GM15510 (cell line): ENCODE data around the gene ST7.

ENCODE experiments used
- POLR2A ChIP-seq: IDR thresholded peaks from 3 replicates; pipeline ENCODE4 v1.6.1; 2011; ENCODE audit warnings: borderline replicate concordance; ENCODE audit not compliant: insufficient read length; ENCODE audit errors: extremely low read depth

Gene ST7

DNA sequence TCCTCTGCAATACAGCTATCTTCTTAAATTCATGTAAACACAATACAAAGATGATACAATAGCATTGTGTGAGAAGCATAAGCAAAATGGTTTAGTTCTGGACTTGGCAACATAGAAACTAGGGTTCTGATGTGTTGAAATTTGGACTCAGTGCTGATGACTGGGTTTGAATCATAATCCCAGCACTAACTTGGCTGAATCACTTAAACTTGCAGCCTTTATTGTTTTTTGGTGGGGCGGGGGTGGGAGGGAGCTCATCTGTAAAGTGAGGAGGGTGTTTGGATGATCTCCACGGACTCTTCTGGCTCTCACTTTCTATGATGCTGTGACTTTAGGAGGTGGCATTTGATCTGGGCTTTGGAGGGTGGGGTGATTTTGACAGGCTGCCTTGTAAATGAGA lies 211.3 kb downstream of the ST7 start:
- no peak for TF ChIP-seq POLR2A

DNA sequence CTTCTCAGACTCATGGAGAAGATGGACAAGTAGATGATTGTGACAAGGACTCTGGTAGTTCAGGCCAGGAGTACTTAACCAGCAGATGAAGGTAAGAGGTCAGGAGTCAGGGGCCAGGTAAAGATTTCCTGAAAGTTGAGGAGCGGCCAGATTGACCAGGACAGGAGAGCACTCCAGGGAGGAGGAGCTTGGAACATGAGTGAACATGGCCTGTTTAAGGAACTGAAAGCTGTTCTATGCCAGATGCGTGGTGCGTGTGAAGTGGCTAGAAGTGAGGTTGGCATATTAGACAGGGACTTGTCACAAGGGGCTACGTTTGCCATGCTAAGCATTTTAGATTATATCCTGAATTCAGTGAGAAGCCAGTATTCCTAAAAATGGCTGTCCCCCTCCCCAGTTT lies 212.4 kb downstream of the ST7 start:
- TF ChIP-seq POLR2A: no peak

DNA sequence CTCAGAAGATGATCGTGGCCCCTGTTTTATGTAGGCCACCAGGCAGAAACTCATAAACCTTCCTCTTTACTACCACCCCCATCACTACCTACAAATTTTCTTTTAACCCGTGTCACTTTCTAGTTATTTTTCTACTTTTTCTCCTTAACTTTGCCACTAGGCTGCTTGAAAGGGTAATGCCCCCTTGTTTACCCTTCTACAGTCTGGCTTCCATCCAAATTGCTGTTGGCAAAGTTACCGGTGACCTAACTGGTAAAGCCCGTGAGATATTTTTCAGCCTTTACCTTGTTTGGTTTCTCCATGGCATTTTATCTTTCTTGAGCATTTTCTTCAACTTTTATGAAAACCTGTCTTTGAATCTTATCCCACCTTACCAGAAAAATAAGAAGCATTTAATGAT lies 216.6 kb downstream of the ST7 start:
- no peak for TF ChIP-seq POLR2A

DNA sequence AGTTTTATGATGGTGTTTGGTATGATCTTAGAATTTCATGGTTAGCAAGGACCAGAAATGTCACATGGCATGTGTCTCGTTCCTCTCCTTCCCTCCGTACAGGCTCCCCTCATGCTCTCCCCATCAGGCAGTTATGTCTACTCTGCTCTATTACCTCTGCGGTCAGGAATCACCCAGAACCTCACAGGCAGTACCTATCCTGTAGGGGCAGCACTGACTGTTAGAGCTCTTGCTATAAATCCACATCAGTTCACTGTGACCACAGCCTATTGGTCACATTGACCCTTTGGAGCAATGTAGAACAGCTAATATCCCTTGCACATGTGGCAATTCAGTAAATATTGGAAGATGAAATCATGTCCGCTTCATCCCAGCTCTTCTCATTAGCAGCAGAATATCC lies 217.8 kb downstream of the ST7 start:
- TF ChIP-seq POLR2A: no peak

DNA sequence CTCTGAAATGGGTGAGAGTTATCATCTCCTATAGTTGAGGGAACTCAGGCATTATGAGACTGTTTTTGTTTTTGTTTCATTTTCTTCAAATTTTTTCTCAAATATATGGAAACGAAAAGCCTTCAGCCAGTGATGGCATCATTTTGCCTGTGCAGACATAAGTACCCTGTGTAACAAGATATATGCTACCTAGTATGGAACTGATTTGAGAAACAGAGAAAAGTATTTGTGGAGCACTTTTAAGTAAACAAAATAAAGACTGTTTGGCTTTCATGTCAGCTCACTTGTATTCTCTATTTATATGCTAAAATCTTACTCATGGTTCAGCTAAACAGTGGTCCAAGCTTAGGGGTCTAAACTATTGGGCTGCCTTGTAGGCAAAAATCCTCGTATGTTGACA lies 219.0 kb downstream of the ST7 start:
- TF ChIP-seq POLR2A: no peak

DNA sequence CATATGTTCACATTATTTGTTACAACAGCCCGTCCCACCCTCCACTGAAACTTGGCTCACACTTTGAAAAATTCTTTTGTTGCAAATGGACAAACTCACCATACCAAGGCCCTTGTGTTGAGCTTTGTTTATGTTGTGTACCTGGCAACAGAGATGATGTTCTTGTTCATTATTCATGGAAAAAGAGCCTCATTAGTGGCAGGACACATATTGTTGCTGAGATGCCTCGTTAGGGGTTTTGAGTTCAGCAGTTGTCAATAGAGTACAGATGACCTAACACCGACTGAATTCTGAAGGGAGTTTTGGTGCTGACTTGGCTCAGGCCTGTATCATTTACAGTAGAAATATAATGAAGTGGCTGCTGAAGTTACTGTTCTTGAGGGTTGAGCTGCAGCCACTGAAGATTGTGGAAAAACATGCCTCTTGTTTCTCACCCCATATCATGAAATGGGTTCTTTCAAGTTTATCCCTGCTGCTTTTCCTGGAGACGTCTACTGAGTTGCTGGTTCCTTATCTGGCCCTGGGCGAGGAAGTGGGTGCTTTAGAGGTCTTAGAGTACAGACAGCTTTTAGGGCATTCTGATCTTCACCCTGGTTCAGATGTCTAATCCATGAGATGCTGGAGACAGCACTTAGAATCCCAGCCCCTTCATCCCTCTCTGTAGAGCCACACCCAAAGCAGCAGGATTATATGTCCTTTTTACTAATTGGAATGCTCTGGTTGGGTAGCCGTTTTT lies 219.9 kb downstream of the ST7 start:
- no peak for TF ChIP-seq POLR2A

DNA sequence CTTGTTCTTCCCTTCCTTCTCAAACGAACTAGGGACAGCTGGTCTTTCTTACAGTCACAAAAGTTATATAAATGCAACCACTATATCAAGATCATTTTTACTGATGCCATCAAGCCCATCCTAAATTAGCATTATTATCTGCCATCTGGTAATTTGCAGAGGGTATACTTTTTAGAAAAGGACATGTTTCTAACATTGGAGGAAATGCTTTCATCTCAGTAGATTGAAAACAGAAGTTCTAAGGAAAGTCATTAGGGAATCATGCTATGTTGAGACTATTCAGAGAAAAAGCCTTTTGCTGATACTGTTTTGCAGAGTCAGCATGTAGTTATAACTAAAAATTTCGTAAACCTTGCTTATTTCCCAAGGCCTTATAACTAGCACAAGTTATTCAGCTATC lies 222.9 kb downstream of the ST7 start:
- no peak for TF ChIP-seq POLR2A

DNA sequence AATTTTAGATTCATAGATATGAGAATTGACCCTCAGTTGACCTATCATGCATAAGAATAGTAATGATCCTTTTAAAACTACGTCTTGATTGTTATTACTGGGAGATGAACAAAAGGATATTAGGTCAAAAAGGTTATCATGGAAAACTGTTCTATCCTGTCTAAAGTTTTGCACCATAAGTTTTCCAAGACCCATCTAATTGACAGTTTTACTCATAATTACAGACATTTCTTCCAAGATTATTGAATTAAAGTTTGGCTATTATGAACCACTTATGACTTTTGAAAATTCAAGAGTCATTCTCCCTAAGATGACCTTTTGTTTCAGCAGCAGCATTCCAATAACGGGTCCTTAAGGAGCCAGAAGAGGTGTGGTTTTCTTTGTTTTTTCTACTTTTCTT lies 225.3 kb downstream of the ST7 start:
- TF ChIP-seq POLR2A: no peak

DNA sequence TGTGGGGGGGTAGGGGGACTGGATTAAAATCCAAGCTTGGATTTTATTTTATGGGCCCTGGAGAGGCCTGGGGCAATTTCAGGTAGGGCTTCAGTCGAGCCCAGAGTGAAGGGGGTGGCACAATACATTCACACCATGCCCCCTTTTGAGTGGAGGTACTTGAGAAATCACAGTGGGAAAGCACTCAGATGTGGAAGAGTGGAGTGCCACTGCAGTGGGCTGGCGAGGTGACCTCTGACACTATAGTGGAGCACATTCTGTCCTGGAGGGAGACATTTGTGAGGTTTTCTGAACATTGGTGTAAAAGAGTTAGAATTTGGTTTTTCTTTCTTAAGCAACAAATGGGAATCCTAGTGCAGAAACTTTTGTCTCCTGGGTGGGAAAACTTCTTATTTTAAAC lies 226.4 kb downstream of the ST7 start:
- TF ChIP-seq POLR2A: no peak

DNA sequence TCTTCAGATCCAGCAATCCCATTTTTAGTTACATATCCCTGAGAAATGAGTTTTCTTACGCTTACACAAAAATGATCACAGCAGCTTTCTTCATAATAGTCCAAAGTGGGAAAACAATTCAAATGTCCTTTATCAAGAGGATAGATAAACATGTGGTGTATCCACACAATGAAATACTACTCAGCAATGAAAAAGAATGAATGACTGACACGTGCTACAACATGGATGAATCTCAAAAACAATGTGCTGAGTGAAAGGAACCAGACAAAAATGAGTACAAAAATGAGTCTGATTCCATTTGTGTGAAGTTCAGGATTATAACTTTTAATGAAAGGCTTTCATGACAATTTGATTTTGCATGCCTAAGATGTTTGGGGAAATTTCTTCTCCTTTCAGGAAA lies 230.4 kb downstream of the ST7 start:
- no peak for TF ChIP-seq POLR2A

DNA sequence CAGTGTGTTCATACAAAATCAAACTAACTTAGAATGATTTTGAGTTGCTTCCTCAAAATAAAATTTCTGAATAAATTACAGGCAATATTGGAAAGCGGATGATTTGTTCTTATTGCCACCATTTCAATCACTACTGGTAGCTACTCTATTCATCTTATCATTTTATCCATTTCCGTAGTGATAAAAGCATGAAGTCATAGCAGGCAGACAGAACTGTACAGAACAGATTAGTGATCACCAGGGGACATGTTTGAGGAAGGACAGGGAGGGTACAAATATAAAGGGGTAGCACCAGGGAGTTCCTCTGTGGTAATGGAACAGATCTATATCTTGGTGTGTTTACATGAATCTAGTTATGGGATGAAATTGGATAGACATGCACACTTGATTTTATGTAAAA lies 231.1 kb downstream of the ST7 start:
- no peak for TF ChIP-seq POLR2A

DNA sequence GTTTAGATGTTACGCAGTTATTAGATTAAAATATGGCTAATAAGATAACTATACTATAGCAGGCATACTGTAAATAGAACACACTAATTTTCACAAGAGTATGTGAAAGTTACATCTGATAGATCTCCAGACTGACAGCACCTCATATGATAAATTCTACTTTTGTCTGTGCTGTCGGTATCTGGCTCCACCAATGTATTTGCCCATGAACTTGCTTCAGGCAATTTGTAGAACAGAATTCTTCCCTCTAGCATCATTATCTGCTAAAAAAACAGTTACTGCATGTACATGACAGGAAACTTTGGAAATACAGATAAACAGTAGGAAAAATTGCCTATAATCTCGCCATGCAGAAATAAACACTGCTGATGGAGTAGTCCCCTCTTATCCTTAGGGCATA lies 231.8 kb downstream of the ST7 start:
- no peak for TF ChIP-seq POLR2A

DNA sequence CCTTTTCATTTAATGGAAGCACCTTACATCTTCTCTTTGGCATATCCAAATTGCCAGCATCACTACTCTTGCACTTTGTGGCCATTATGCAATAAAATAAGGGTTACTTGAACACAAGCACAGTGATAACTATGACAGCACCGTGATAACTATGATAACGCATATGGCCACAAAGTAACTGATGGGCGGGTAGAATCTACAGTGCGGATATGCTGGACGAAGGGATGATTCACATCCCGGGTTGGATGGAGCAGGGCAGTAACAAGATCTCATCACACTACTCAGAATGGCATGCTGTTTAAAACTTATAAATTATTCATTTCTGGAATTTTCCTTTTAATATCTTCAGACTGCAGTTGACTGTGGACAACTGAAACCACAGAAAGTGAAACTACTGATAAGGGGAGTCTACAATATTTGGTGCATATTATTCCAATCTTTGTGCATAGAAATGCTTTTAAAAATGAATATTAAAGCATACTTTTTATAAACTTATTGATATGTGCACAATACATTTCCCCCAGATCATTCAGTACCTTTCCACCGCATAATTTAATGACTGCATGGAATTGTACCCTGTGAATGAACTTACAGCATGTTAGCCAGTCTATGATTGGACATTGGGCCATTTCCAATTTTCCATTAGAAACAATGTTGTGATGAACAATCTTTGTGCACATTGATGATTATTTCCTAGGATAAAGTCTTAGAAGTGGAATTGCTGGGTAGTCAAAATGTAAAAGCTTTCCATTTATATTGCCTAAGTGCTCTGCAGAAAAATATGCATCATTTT lies 233.1 kb downstream of the ST7 start:
- TF ChIP-seq POLR2A: no peak

DNA sequence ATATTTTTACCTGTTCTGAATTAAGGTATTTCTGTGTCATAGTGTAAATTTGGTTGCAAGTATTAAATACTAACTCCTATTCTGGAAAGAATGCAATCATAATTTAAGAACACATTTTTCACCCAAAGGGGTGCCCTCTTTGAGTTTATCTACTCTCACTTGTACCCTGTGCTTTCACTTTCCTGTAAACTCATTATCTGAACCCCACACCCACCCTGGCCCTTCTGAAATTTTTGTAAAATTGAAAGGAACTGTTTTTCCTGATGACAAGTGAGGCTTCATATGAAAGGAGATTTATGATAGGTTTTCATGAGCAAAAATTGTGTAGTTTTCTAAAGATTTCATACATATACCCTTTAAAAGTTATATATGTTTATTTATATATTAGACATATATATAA lies 235.1 kb downstream of the ST7 start:
- no peak for TF ChIP-seq POLR2A

DNA sequence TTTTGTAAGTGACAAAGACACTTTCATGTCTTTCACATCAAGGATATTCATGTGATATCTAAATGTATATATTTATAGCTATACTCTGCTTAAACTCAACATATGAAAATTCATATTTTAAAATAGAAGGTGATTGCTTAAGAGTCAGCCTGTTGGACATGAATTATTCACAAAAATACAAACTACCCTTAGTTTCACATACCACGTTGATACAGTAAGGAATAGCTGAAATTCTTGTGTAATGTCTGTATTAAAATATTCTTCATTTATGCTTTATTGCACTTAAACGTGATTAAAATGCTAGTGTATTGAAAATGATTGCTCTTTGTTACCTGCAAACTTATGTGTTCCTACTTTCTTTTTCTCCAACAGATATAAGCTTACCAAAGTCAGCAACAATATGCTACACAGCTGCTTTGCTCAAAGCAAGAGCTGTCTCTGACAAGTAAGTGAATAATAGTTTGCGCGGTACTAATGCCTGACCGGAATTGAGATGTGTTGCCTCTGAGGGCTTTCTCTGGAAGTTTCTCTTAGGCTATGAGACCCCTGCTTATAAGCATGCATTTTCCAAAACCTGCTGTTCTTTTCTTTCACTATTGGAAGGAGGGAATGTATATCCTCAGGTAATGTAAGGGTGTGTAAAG lies 235.8 kb downstream of the ST7 start:
- TF ChIP-seq POLR2A: no peak

DNA sequence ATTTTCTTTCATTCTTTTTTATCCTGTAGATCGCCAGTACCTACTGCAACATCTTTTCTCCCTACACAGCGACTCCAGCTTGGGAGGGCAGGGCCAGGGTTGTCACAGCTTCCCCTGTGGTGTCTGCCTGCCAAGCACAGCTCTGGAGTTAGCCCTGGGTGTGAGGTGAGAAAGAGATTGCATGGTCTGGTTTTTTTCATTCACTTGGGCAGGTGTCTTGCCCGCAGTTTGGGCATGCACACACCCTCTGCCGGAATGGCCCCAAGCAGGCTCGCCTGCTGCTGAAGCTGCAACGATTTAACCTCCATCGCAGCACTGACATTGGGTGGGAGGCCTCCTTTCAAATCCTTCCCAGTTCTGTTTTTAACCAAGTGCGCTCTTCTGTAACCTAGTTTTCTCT lies 236.8 kb downstream of the ST7 start:
- no peak for TF ChIP-seq POLR2A
